BLaER1 treated with 17β-estradiol and CSF1 and Interleukin-3, amounts not matched to agents 10 nM and 100 nM (cell line): Measurements from ENCODE around the gene OR10H3.
"Not testable (repeated sequence)": the region's sequence is repeated elsewhere in the genome, so short reads cannot be mapped to it uniquely, and the experiment has no call there.

ENCODE experiments used
- H3K27ac ChIP-seq, 11 experiments: shearing (Covaris generic); formaldehyde crosslinking; 2 replicates each; pipeline ENCODE4 v1.8.1; 2022
- H3K27me3 ChIP-seq, 11 experiments: shearing (Covaris generic); formaldehyde crosslinking; 2 replicates each; pipeline ENCODE4 v1.8.1; 2022
- H3K36me3 ChIP-seq, 11 experiments: shearing (Covaris generic); formaldehyde crosslinking; 2 replicates each; pipeline ENCODE4 v1.8.1; 2022
- H3K4me1 ChIP-seq, 10 experiments: shearing (Covaris generic); formaldehyde crosslinking; 2 replicates each; pipeline ENCODE4 v1.8.1; 2022
- H3K4me2 ChIP-seq, 11 experiments: shearing (Covaris generic); formaldehyde crosslinking; 2 replicates each; pipeline ENCODE4 v1.8.1; 2022
- H3K4me3 ChIP-seq, 10 experiments: shearing (Covaris generic); formaldehyde crosslinking; 2 replicates each; pipeline ENCODE4 v1.8.1; 2022
- H3K9ac ChIP-seq, 11 experiments: shearing (Covaris generic); formaldehyde crosslinking; 2 replicates each; pipeline ENCODE4 v1.8.1; 2022
- H3K9me3 ChIP-seq, 11 experiments: shearing (Covaris generic); formaldehyde crosslinking; replicated peaks in 1 of 11; 2 replicates each; pipeline ENCODE4 v1.8.1; 2022
- H4K20me1 ChIP-seq, 11 experiments: shearing (Covaris generic); formaldehyde crosslinking; 2 replicates each; pipeline ENCODE4 v1.8.1; 2022
- Cebpa-rat ChIP-seq, 11 experiments: shearing (Covaris generic); IDR thresholded peaks; 2 replicates each; pipeline ENCODE4 v1.8.1; 2022

The OR10H3 gene

GRCh38 chr19:15727724-15728123 is 10.1 kb upstream of the OR10H3 start, which contains the start of gene OR10H2:
Gene OR10H2, plus strand, starts transcription at chr19:15728024. Its CDS starts 20 bp downstream, at chr19:15728044.
- H3K36me3 ChIP-seq: no peaks in the 10 kb centered on the region
- no peak for TF ChIP-seq Cebpa-rat (IDR thresholded peaks at IDR 0.05)
- no peaks in the 10 kb centered on the region; a peak in 1 of 22 replicates for H3K9me3 ChIP-seq
- H4K20me1 ChIP-seq: no peaks in the 10 kb centered on the region
- no peak within 1 kb of the TSS for H3K4me2 ChIP-seq
- no peak within 1 kb of the TSS for H3K4me3 ChIP-seq
- H3K27ac ChIP-seq: no peak within 1 kb of the TSS
- H3K27me3 ChIP-seq: no peaks in the 10 kb centered on the region
- no peaks in the 10 kb centered on the region for H3K4me1 ChIP-seq
- H3K9ac ChIP-seq: no peak within 1 kb of the TSS

GRCh38 chr19:15730538-15730937 is 7.2 kb upstream of the OR10H3 start:
- Histone ChIP-seq H3K36me3 (no peaks in the 10 kb centered on the region), H3K4me3 (no peak overlapping the region), H3K27me3 (no peaks in the 10 kb centered on the region), H3K9me3 (no peaks in the 10 kb centered on the region; a peak in 1 of 22 replicates), H3K4me1 (peaks cover 0 to 4% (median 0%) of the 10 kb centered on the region in 10 experiments; a peak in 2 of 20 replicates), H3K27ac (no peak overlapping the region), H3K4me2 (no peak overlapping the region), H3K9ac (no peak overlapping the region), H4K20me1 (no peaks in the 10 kb centered on the region)
- TF ChIP-seq Cebpa-rat (IDR thresholded peaks at IDR 0.05): no peak

- H3K36me3 ChIP-seq: no peaks in the 10 kb centered on the region
- no peak overlapping the region for H3K27ac ChIP-seq
- peaks cover 0 to 4% (median 0%) of the 10 kb centered on the region in 10 experiments; a peak in 2 of 20 replicates for H3K4me1 ChIP-seq
- TF ChIP-seq Cebpa-rat (IDR thresholded peaks at IDR 0.05): no peak
- H3K9ac ChIP-seq: no peak overlapping the region
- no peaks in the 10 kb centered on the region for H4K20me1 ChIP-seq
- H3K9me3 ChIP-seq: no peaks in the 10 kb centered on the region; a peak in 1 of 22 replicates
- H3K4me3 ChIP-seq: no peak overlapping the region
- H3K4me2 ChIP-seq: no peak overlapping the region
- H3K27me3 ChIP-seq: no peaks in the 10 kb centered on the region
Measured at GRCh38 chr19:15732388-15732787, 5.4 kb upstream of the OR10H3 start.

GRCh38 chr19:15733895-15734294 is 3.9 kb upstream of the OR10H3 start:
- Histone ChIP-seq H3K9ac (no peak overlapping the region), H3K27ac (no peak overlapping the region), H3K4me1 (peaks cover 0 to 4% (median 0%) of the 10 kb centered on the region in 10 experiments; a peak in 2 of 20 replicates), H3K9me3 (no peaks in the 10 kb centered on the region; a peak in 1 of 22 replicates), H3K4me2 (0 out of 22 replicates have a peak overlapping the region, but pooled peaks of 1 of the 11 experiments have one; percentile 4), H3K27me3 (no peaks in the 10 kb centered on the region), H4K20me1 (no peaks in the 10 kb centered on the region), H3K4me3 (no peak overlapping the region), H3K36me3 (no peaks in the 10 kb centered on the region)
- no peak for TF ChIP-seq Cebpa-rat (IDR thresholded peaks at IDR 0.05)

- no peaks in the 10 kb centered on the region for H4K20me1 ChIP-seq
- no peak for TF ChIP-seq Cebpa-rat (IDR thresholded peaks at IDR 0.05)
- no peak overlapping the region for H3K9ac ChIP-seq
- no peak overlapping the region for H3K4me3 ChIP-seq
- no peaks in the 10 kb centered on the region for H3K4me1 ChIP-seq
- no peaks in the 10 kb centered on the region for H3K27me3 ChIP-seq
- H3K27ac ChIP-seq: no peak overlapping the region
- peaks cover 28 to 39% (median 32%) of the 10 kb centered on the region in 11 experiments for H3K9me3 ChIP-seq
- no peaks in the 10 kb centered on the region for H3K36me3 ChIP-seq
- no peak overlapping the region for H3K4me2 ChIP-seq
Measured at GRCh38 chr19:15740785-15741184, 3.0 kb downstream of the OR10H3 start.

GRCh38 chr19:15748239-15748638 is 10.5 kb downstream of the OR10H3 start:
- no peak overlapping the region for H3K4me2 ChIP-seq
- TF ChIP-seq Cebpa-rat (IDR thresholded peaks at IDR 0.05): no peak
- no peaks in the 10 kb centered on the region for H3K36me3 ChIP-seq
- H3K27me3 ChIP-seq: no peaks in the 10 kb centered on the region
- no peaks in the 10 kb centered on the region for H3K9me3 ChIP-seq
- H3K4me3 ChIP-seq: no peak overlapping the region
- no peaks in the 10 kb centered on the region for H3K4me1 ChIP-seq
- H3K27ac ChIP-seq: no peak overlapping the region
- H4K20me1 ChIP-seq: no peaks in the 10 kb centered on the region
- H3K9ac ChIP-seq: no peak overlapping the region

- Histone ChIP-seq H3K36me3 (no peaks in the 10 kb centered on the region), H3K9me3 (peaks cover 0 to 6% (median 0%) of the 10 kb centered on the region in 11 experiments; a peak in 2 of 22 replicates), H3K4me3 (no peak overlapping the region), H3K4me2 (no peak overlapping the region), H3K27ac (no peak overlapping the region), H3K27me3 (no peaks in the 10 kb centered on the region), H3K9ac (no peak overlapping the region), H4K20me1 (no peaks in the 10 kb centered on the region), H3K4me1 (no peaks in the 10 kb centered on the region)
- TF ChIP-seq Cebpa-rat (IDR thresholded peaks at IDR 0.05): no peak
Measured at GRCh38 chr19:15758379-15758778, 20.6 kb downstream of the OR10H3 start.

GRCh38 chr19:15759962-15760565 is 22.3 kb downstream of the OR10H3 start:
- H4K20me1 ChIP-seq: no peaks in the 10 kb centered on the region
- no peaks in the 10 kb centered on the region for H3K27me3 ChIP-seq
- H3K36me3 ChIP-seq: no peaks in the 10 kb centered on the region
- no peak overlapping the region for H3K27ac ChIP-seq
- no peak overlapping the region for H3K9ac ChIP-seq
- H3K4me2 ChIP-seq: no peak overlapping the region
- no peak overlapping the region for H3K4me3 ChIP-seq
- H3K9me3 ChIP-seq: peaks cover 0 to 6% (median 0%) of the 10 kb centered on the region in 11 experiments; a peak in 2 of 22 replicates
- H3K4me1 ChIP-seq: no peaks in the 10 kb centered on the region
- TF ChIP-seq Cebpa-rat (IDR thresholded peaks at IDR 0.05): no peak

GRCh38 chr19:15769586-15769985 is 31.8 kb downstream of the OR10H3 start:
- no peak overlapping the region for H3K4me2 ChIP-seq
- no peak for TF ChIP-seq Cebpa-rat (IDR thresholded peaks at IDR 0.05)
- no peaks in the 10 kb centered on the region for H3K9me3 ChIP-seq
- H3K4me1 ChIP-seq: no peaks in the 10 kb centered on the region
- no peaks in the 10 kb centered on the region for H4K20me1 ChIP-seq
- no peak overlapping the region for H3K4me3 ChIP-seq
- H3K27ac ChIP-seq: no peak overlapping the region
- H3K9ac ChIP-seq: no peak overlapping the region
- H3K36me3 ChIP-seq: no peaks in the 10 kb centered on the region
- H3K27me3 ChIP-seq: no peaks in the 10 kb centered on the region

GRCh38 chr19:15774159-15774558 is 36.4 kb downstream of the OR10H3 start:
- not testable (repeated sequence) for H3K36me3 ChIP-seq, H3K27ac ChIP-seq, H3K4me1 ChIP-seq, H3K4me3 ChIP-seq, H3K4me2 ChIP-seq, H4K20me1 ChIP-seq, H3K9me3 ChIP-seq, H3K9ac ChIP-seq, H3K27me3 ChIP-seq
